Amniotic epithelial cell (primary cell): ENCODE results near the gene RTL10.

Source experiments
- DNase-seq: peaks from one replicate; pipeline ENCODE4 v3.0.0-alpha.2; 2010; ENCODE audit warnings: low read depth

The RTL10 gene

DNA sequence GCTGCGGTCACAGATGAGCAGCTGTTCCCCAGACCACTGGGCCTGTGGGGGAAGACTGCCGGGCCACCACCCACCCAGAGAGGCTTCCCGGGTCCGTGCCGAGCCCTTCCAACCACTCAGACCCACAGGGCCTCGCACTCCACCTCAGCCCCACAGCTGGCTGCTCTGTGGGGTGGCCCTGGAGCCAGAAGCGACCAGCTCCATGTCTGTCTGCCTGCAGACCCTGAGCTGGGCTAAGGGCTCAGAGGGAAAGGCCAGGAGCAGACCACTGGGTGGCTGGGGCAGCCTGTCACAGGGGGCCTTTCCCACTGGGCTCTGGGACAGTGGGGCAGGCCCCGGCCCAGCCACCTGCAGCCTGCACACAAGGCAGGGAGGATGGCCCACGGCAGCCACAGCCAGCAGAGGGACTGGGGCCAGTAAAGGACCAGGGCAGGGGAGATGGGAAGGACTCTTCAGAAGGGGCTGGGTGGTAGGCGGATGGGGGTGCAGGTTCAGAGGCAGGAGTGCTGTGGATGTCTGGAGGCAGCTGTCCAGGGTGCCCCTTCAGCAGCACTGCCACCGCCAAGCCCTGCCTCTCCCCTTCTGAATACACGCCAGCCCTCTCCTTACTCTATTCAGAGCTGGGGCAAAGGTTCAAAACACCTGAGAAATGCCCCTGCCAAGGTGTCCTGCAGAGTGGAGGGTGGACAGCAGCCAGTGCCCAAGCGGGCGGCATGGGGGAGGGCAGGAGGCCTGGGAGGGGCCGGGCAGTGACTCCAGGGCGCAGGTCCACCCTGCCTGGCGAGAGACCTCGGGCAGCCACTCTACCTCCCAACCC is 32.2 kb downstream of the RTL10 start:
- DNase-seq, result no peak

DNA sequence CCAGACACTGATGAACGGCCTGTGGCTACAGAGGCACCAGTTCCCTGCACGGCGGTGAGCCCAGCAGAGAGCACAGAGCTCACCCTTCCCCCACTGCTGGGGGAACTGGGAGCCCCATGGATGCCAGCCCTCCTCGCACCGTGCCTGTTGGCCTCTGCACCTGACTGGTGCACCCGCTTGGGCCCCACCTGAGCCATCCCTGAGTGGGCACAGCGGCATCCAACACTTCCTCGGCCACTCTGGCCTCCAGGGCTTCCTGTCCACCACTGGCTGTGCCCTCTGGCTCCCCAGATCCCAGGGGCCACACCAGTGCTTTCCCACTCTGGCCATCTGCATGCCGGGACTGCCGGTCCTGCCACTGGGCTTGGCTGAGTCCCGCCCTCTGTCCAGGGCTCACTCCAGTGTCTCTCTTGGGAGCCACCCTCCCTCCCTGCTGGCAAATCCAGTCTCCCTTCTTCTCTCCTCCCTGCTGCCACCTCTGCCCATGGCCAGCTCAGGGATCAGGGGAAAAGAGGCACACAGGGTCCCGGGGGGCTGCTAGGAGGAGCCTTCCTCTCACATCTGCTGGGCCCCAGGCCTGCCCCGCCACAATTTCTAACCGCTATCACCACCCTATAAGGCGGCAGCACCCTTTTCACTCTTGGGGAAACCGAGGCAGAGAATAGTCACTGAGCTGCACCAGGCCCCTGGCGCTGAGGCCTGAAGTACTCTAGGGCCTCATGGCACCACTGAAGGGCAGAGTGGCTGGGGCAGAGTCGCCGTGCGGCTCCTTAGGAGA is 33.0 kb downstream of the RTL10 start:
- no peak for DNase-seq

DNA sequence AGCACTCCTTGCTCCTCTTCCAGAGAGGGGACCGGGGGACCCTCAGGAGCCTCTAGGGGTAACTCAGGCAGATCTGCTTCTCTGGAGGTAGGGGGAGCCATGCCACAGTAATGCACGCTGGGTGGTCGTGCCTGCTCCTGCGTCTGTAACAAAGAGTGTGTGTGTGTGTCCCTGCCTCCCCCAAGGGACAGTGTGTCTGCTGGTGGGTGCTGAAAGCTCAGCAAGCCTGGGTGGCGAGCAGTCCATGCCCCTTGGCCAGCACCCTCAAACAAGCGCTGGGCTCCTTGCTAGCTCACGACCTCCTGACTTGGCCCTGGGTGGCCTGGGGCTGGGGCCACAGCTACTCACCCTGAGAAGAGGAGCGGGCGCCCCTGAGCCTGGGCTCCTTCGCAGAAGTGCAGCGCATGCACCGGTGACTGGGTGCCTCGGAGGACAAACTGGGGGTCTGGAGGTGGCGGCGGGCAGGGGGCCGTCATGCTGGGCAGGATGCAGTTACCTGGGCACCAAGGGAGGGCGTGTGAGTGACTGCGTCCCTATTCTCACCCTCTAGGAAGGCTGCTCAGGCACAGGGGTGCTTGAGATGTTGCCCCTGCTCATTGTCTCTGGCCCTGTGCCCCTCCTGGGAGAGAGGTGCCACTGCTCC is 33.7 kb downstream of the RTL10 start:
- no peak for DNase-seq

GRCh38 chr22:19819911-19820879 is 34.5 kb downstream of the RTL10 start:
- DNase-seq, result no peak

GRCh38 chr22:19819208-19819910 is 35.3 kb downstream of the RTL10 start:
- no peak for DNase-seq

GRCh38 chr22:19818324-19819207 is 36.1 kb downstream of the RTL10 start:
- DNase-seq, result no peak

DNA sequence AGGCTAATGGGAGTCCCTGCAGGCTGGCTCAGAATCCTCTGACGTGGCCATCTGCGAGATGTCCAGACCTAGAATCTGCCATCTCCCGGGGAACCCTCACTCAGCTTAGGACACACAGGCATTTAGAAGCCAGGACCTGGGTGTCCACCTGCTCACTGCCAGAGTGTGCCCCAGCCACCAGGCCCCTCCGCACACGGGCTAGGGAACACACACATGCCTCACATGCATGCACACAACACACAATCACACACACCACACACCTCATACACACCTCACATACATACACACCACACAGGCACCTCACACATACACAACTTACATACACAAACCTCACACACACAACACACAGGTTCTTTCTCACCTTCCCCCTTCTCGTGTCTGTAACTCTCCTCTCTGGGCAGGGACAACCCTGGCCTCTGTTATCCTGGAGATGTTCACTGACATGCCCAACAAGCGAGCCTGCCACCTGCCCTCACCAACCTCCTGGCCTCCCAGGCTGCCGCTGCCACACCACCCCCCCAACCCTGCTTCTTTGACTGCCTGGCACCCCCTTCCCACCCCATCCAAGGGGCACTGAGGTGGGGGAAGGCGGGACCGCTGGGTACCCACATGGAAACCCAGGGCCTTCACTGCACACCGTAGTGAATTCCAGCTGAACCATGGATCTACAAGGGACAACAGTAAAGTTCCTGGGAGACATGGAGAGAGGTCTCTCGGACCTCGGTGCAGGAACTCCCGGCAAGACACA is 38.1 kb downstream of the RTL10 start:
- no peak for DNase-seq

- DNase-seq, result no peak
Observed at GRCh38 chr22:19815823-19816290, 38.8 kb downstream of the RTL10 start.

GRCh38 chr22:19815093-19815822 is 39.4 kb downstream of the RTL10 start:
- DNase-seq, result no peak

DNA sequence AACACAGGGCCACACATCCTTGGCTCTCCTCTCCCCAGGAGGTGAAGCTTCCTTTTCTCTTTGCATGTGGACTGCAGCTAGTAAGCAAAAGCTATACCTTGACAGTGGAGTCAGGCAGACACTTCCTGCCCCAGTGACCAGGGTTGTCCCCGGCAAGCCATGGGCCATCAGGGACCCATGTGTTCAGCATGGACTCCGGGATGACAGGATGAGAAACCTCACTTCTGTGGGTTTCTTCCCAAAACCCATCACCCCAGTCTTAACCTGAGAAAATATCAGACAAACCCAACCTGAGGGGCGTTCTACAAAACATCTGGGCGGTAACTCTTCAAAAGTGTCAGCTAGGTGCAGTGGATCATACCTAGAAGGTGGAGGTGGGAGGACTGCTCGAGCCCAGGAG is 40.2 kb downstream of the RTL10 start:
- DNase-seq, result no peak

GRCh38 chr22:19812910-19813309 is 41.8 kb downstream of the RTL10 start:
- DNase-seq, result no peak

- DNase-seq, result no peak
Observed at GRCh38 chr22:19811811-19812771, 42.6 kb downstream of the RTL10 start.

GRCh38 chr22:19811211-19811621 is 43.5 kb downstream of the RTL10 start:
- DNase-seq, result no peak

DNA sequence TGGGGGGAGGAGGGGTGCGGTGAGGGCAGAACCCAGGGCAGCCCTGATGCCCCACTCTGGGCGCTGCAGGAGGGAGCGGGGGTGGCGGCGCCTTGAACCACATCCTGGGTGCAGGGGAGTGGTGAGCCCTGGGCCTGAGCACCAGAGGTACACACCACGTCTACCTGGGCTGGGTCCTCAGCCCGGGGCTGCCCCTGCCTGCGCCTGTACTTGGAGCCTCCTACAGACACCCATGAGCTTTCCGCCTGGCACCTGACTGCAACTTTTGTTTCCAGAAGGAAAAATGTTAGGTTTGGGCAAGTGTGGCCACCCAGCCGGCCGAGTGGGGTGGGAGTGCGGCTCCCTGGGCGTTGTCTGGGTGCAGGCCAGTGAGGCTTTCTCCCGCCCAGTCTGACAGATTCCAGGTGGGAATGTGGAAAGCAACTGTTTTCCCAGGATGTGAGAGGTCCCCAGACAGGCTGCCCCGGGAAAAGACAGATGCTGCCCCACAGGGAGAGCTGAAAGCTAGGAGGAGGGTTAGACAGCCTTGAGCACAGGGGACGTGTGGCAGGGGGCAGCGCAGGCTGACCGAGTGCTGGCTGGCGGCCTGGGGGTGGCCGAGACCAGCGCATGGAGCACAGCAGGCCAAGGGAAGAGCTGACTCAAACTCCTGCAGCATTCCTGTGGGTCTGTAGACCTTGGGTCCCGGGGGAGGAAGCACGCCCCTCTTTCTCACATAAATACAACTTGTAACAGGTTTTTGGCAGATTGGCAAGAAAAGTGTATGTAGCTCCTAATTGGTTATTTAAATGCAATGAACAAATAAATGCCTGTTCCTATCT is 44.1 kb downstream of the RTL10 start:
- peak; percentile 91 for DNase-seq

DNA sequence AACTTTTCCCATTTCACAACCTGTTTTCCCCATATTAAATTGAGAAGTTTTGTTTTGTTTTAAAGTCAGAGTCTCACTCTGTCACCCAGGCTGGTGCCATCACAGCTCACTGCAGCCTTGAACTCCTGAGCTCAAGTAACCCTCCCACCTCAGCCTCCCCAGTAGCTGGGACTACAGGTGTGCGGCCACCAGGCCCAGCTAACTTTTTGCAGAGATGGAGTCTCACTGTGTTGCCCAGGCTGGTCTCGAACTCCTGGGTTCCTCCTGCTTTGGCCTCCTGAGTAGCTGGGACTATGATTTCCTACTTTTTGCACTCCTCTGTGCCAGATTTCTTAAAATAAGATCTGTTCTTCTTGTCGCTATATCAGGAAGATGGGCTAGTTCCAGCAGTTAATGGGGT is 44.9 kb downstream of the RTL10 start:
- DNase-seq, result no peak

DNA sequence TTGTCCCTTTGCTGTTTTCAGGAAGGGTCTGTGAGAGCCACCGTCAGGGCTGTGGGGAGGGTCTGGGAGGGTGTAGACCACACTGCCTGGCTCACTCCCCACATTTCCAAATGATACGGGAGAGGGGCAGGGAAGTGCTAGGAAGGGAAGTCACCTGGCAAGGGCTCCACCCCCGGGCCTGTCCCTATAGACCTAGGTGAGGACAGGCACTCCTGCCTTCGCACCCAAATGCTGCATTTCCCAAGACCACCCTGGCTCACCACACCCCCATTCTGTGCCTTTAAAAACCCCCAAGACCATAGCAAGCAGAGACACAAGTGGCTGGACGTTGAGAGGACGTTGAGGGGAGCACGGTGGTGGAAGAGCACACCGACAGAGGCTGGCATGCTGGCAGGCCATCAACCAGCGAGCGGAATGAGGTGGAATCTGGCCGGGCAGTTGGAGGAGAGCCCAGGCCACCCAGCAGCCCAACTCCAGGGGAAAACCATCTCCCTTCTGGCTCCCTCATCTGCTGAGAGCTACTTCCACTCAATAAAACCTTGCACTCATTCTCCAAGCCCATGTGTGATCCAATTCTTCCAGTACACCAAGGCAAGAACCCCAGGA is 45.7 kb downstream of the RTL10 start:
- no peak for DNase-seq
